Measurements from ENCODE around the gene APPL2. TPM values are rescaled to one million over a fixed set of nuclear protein-coding genes. Genes with fewer than 3 reads are reported as not detected.

Gene APPL2
- total RNA-seq, 2 donors from 2014 or later, result 18.2 to 19.2 TPM

DNA sequence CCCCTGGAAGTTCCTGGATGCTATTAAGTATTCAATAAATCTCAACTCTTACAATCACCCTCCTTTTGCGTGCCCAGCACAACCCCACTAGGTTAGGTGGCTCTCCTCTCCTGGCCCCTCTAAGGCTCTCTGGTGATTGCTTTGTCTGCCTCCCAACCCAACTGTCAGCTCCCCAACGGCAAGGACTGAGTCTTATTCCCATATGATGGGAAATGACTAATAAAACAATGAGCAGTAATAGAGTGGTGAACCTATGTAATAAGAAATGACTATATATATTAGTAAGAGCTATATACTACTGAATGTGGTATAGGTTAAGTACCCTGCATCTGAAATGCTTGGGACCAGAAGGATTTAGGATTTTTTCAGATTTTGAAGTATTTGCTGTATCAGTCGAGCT is 8.1 kb downstream of the APPL2 start:
- intact Hi-C loops (cut with DNase I), result loop anchor here in 1 of 2 donors (10.0 kb wide), 1 partner anchor 157 kb away; no protein-coding TSS in a partner anchor
- no peak for ATAC-seq
- DNase-seq, result no peak

DNA sequence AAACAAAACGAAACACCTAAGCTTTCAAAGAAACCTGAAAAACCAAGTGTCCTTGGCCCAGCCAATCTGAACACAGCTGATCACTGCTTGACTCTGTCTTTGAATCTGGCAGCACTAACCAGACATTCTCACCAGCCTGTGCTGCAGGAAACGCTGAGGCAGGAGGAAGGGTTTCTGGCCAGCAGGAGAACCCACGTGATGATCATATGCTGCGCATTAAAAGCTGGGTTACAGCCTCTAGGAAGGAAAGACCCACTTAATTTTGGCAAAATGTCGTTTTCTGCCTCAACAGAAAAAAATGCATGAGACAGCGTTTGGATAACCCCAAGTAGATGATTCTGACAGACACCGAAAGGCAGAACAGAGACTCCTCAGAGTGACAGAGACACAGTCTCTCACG is 9.8 kb downstream of the APPL2 start:
- intact Hi-C loops (cut with DNase I), result loop anchor here in 1 of 2 donors (10.0 kb wide), 1 partner anchor 159 kb away; no protein-coding TSS in a partner anchor
- DNase-seq (peak; percentile 73), ATAC-seq (peak; percentile 92 to 96)

DNA sequence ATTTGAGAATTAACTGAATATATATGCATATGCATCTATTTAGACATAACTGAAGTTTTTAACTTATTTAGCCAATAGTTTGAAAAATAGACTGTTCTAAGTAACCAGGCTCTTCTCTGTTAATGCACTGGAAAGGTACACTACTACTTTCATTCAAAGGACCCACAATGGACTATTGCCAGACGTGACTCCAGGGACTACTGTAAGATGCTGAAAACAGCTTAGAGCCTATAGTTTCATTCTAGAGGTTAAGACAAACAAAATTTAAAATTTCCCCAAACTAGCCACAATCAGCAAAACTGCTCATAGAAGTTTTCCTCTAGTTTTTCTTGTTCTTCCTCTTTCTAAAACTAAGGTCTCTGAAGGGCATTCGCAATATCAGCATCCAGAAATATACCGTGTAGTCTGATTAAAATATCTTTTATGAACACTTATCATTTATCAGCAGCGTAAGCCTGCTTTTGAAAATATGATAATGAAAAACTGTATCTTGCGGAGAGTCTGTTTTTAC is 10.4 kb downstream of the APPL2 start:
- DNase-seq (no peak), ATAC-seq (no peak)
- intact Hi-C loops (cut with DNase I), result loop anchor here in 1 of 2 donors (10.0 kb wide), 1 partner anchor 159 kb away; no protein-coding TSS in a partner anchor

DNA sequence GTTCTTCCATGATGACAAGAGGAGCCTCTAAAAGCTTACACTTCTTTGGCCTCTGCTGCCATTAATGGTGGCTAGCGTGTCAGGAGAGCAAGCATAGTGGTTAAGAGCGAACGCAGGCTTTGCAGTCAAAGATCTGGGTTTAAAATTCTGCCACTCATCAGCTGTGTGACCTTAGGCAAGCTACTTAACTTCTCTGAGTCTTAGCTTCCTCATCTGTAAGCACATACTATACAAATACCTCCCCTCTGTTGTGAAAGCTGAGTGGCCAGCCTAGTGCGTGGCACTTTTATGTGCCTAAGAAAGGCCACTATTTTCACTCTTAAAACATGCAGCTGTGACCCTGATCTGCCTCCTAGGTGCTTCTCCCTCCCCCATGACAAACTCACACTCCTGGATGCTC is 11.6 kb downstream of the APPL2 start:
- DNase-seq (no peak), ATAC-seq (no peak)
- intact Hi-C loops (cut with DNase I), result loop anchor here in 1 of 2 donors (10.0 kb wide), 1 partner anchor 160 kb away; no protein-coding TSS in a partner anchor

DNA sequence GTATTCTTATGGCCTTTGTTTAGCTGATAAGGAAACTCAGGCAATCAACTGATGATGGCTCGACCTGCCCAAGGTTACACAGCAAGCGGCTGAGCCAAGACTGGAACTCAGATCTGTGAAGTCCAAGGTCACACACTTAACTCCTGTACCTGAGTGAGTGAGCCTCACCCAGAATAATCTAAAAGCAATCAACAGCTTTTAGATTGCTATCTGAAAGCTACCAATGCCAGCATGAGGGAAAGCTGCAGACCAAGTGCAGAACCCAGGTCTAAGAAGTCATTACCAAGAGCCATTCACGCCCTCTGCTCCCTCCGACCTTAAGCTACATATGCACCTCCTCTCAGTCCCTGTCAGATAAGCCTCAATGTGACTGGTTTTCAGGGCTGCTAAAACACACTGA is 12.1 kb downstream of the APPL2 start:
- intact Hi-C loops (cut with DNase I), result loop anchor here in 1 of 2 donors (10.0 kb wide), 1 partner anchor 161 kb away; no protein-coding TSS in a partner anchor
- DNase-seq, result no peak

DNA sequence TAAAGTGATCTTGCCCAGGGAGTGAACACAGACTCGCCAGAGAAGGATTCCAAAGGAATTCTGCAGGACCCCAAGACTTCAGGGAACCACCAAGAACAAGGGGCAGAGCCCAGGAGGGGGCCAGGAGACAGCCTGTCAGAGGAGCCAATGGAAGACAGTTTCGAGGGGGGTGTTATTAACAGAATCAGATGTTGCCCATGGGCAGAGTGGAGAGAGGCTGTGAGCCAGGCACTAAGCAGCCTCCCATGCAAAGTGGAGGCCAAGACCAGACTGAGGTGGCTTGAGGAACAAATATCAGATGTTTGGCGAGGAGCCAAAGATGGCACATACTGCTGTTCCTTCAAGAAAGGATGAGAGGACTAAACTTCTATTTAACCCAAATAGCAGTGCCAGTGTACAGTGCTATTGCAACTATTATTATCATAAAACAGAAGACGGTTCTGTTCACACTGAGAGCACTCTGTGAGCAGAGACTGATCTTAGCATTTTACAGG is 12.6 kb downstream of the APPL2 start:
- intact Hi-C loops (cut with DNase I), result loop anchor here in 1 of 2 donors (10.0 kb wide), 1 partner anchor 161 kb away; no protein-coding TSS in a partner anchor
- ATAC-seq (no peak), DNase-seq (no peak)

More for the DNA sequence above, 12.1 kb downstream of the APPL2 start:
- no peak for ATAC-seq

DNA sequence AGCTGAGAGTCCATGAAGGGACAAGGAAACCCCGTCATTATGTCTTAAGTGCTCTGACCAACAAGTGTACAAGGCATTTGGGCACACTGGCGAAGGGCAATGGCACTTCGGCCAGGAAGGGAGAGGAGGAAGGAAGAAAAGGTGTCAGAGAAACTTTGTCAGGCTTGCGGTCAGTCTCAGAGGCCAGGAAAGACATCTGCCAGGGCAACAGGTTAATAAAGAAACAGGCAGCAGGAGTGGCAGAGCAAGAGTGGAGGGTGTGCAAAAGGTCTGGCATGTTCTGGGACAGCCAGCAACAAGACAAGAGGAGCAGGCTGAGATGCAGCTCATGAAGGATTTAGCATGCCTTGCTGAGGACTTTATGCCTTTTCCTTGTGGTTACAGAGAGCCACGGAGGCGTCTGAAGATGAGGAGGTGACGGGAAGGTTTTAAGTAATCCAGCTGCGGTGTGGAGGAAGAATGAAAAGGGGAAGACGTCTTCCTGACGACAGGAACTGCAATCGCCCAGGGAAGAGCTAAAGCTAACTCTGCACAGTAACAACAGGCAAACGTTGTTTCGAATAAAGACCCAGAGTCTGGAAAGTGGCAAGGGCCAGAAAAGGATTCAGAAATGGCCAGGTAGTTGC is 13.1 kb downstream of the APPL2 start:
- intact Hi-C loops (cut with DNase I), result loop anchor here in 1 of 2 donors (10.0 kb wide), 1 partner anchor 162 kb away; no protein-coding TSS in a partner anchor
- ATAC-seq (no peak), DNase-seq (no peak)

DNA sequence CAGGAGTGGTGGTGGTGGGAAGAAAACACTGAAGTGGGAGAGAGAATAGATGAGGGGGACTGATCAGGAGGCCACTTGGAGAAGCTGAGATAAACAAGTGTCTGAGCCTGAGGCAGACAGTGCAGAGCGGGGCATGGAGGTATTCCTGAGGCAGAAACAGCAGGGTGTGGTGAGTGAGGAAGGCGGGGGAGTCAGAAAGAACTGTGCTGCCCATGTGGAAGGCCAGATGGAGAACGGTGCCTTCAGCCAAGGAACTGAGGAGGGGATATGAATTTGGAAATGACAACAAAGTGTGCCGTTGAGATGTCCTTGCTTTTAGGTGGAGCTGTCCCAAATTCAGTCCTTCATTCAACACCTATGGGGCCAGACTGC is 13.7 kb downstream of the APPL2 start:
- intact Hi-C loops (cut with DNase I), result loop anchor here in 1 of 2 donors (10.0 kb wide), 1 partner anchor 163 kb away; no protein-coding TSS in a partner anchor
- ATAC-seq, result no peak
- DNase-seq, result no peak

DNA sequence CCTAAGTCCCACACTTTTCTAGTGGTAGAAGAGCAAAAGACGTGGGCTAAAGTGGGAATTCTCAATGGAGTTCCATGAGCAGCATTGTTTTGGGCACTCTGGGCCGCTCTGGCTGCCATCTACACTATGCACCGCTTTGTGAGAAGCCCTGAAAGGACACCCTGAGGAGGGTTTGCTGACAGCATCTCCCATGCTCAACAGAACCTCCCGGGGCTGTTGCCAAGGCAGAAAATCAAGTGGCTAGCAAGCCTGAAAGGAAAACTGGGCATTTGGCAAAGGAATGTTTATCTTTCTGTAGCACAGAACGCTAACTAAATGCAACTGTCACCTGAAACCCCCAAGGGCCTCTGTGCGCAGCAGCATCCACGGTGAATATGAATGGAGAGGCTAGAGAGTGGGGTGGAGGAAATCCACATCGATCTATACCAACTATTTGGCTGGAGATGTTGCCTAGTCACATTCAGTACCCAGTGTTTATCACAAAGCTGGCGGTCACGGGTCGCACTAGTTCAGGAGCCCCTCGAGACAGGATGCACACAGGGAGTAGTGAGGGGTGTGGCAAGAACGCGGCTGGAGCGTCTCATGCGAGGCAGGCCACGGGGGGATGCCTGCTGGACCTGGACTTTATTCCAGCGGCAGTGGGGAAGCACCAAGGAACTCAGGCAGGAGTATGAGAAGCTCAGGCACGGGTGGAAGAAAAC is 14.2 kb downstream of the APPL2 start:
- ATAC-seq (no peak), DNase-seq (no peak)
- intact Hi-C loops (cut with DNase I), result loop anchor here in 1 of 2 donors (10.0 kb wide), 1 partner anchor 163 kb away; no protein-coding TSS in a partner anchor

DNA sequence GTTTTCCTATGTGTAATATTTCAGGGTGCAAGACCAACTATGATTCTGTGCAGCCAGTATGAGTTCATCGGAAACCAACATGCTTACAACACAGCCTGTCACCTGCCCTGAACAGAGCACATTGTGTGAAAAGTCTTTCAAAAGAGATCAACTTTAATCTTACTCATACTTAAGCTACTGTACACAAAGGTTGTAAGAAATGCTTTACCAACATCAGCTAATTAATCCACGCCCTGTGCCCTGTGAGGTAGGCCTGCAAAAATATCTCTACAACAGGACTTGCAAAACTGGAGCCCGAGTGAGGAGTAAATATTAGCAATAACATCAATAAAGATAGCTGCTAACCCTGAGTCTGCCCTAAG is 15.1 kb downstream of the APPL2 start:
- no peak for DNase-seq
- intact Hi-C loops (cut with DNase I), result loop anchor here in 1 of 2 donors (10.0 kb wide), 1 partner anchor 164 kb away; no protein-coding TSS in a partner anchor
- no peak for ATAC-seq

DNA sequence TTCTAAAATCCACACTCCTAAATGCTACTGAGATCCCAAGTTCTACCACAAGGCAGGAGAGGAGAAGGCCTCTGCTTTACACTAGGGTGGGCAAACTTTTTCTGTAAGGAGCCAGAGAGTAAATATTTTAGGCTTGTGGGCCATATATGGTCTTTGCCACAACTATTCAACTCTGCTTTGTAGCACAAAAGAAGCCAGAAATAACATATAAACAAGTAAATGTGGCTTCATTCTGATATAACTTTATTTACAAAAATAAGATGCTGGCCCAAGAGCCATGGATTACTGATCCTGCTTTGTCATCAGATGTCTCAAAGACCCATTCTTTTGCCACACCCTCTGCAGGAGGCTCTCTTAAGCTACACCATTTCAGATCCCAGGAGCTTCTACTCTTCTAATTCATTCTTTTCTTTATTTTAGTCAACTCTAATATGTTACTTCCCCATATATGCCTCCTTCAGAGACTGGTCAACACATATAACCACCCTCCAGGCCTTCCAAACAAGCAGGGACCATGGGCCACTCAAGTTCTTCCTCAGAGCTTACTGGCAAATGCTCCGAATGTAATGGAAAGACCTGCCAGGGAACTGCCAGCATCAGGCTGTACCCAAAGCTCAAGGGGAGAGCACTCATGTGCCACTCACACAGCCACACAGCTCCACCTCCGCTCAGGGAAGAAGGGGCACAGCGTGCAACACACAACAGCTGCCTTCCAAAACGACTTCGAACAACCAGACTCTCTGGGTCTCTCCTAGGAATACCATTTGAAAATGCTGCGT is 15.6 kb downstream of the APPL2 start:
- intact Hi-C loops (cut with DNase I), result loop anchor here in 1 of 2 donors (10.0 kb wide), 1 partner anchor 164 kb away; no protein-coding TSS in a partner anchor
- peak in 1 of 2 donors; percentile 34 for ATAC-seq
- DNase-seq, result no peak

DNA sequence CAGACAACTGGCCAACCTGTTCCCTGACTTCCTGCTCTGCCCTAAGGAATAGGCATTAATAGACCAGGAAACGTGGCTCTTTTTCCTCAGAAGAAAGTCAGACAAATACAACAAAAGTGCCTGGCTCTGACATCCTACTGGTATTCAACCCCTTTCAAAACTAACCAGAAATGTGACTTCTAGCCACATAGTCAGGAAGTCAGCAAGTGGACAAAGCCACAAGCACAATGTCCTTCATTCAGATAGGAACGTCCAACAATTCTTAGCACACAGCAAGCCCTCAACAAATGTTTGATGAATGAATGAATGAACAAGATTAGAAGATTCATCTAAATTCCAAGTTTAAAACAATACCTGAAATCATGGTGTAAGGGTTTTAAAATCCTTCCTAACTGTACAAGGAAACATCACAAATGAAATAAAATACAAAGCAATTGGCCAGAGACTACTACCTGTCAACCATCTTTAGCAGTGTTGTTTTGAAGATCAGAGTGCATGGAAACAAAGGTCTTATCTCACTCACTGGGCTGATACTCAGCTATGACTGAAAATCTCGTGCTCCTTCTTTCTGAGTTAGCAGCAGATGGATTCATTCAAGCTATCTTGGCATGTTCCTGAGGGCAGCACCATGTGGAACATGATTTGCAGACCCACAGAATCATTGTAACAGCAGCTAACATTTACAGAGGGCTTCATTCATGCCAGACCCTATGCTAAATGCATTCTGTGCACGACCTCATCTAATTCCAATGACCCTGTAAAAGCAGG is 16.5 kb downstream of the APPL2 start:
- intact Hi-C loops (cut with DNase I), result loop anchor here in 1 of 2 donors (10.0 kb wide), 1 partner anchor 165 kb away; no protein-coding TSS in a partner anchor
- DNase-seq, result no peak
- peak in 1 of 2 donors; percentile 43 for ATAC-seq

DNA sequence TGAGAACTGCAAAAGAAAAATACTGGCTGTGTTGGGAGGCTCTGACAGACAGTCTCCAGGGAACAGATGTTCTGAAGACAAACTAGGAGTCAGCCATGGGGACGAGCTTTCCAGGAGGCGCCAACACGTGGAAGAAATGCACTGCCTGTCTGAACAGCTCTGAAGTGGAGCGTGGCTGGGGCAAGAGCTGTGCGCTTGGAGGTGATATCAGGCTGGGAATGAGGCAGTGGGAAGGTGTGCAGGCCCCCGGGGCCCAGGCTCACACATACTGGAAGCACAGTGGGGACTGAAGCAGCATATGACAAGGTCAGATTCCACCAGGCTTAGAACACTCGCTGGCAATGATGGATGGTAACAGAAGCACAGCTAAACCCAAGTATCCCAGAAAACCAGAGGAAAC is 17.5 kb downstream of the APPL2 start:
- no peak for DNase-seq
- intact Hi-C loops (cut with DNase I), result no loop called here
- ATAC-seq, result peak; percentile 45 to 75

DNA sequence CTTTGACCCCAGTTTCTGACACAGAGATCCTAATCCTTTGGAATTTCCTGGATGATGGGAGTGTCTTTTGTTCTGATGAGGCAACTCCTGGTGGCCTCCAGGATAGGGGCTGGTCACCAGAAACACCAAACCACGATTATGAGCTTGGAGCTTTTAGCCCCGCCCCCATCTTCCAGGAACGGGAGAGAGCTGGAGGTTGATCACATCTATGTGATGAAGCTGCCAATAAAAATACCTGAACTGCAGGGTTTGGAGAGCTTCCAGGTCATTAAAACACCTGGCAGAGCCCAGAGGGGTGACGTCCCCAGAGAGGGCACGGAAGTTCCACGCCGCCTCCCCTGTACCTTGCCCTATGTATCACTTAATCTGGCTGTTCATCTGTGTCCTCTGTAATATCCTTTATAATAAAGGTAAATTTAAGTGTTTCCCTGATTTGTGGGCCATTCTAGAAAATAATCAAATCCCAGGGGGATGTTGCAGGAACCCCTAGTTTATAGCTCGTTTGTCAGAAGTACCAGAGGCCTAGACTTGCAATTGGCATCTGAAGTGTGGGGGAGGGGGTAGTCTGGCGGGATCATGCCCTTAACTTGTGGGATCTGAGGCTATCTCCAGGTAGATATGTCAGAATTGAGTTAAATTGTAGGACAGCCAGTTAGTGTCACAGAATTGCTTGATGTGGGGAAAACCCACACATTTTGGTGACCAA is 21.2 kb downstream of the APPL2 start:
- intact Hi-C loops (cut with DNase I), result no loop called here
- ATAC-seq (no peak), DNase-seq (no peak)

DNA sequence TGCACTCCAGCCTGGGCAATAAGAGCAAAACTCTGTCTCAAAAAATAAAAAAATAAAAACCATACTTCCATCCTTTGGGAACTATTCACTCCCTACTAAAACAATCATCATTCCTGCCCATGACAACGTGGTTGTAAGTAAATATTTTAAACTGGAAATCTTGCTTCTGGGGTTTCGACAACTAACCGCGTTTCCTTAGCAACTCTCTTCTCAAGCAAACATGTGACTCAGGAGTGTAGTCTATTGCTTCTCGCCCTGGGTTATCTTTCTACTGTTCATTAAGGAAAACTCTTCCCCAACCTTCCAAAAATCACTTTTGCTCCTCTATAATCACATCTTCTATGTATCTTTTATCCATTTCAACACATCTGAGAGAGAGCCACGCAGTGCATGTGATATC is 21.8 kb downstream of the APPL2 start:
- no peak for DNase-seq
- intact Hi-C loops (cut with DNase I), result no loop called here
- no peak for ATAC-seq

DNA sequence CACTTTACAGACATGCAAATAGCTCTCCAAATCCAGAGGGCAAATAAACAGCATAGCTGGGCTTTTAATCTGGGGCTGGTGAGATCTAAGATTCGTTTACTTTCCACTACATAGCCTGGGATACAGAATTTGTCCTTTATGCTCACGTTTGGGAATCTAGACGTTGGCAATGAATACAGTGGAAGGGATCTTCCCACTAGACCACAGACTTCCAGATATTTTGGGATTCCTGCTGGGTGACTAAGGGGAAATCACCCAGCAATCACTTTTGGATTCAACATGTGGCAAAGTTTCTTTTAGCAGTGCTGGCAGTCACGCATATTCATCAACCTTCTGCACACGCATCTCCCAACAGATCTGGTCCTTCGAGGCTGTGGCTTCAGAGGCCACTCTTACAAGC is 23.5 kb downstream of the APPL2 start:
- DNase-seq, result no peak
- intact Hi-C loops (cut with DNase I), result no loop called here

DNA sequence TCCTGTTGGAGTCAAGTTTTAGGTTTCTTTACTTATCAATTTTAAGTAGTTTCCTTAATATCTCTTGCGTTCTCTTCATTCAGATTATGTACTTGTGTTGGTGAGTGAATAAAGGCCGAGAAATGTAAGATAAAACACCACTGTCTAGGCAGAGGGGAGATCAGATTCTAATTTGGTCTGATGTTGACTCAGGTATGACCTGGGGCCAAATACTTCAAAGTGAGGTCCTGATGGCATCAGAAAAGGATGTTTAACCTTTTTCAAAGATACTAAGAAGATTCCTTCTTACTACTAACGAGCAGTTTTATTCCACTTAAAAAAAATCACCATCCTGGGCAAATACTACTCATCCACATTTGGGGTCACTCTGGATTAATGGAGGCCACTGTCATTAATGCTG is 26.9 kb downstream of the APPL2 start:
- no peak for ATAC-seq
- intact Hi-C loops (cut with DNase I), result no loop called here
- no peak for DNase-seq

More for the DNA sequence above, 23.5 kb downstream of the APPL2 start:
- ATAC-seq, result no peak
